Mesodermal cell (in vitro differentiated cells): Measurements from ENCODE around the gene FBXO44.

Experiments used
- H3K27ac ChIP-seq: 2 replicates; pipeline ENCODE4 v1.7.0; 2013; ENCODE audit warnings: mild to moderate bottlenecking, low read depth, low read length, moderate library complexity; ENCODE audit not compliant: severe bottlenecking
- H3K36me3 ChIP-seq: 2 replicates; pipeline ENCODE4 v1.7.1; 2013; ENCODE audit warnings: mild to moderate bottlenecking, low read length, moderate library complexity; ENCODE audit not compliant: control insufficient read depth, insufficient read depth
- H3K4me1 ChIP-seq: one replicate; pipeline ENCODE4 v1.7.1; 2013; ENCODE audit warnings: mild to moderate bottlenecking, low read length; ENCODE audit not compliant: insufficient read depth, control insufficient read depth, poor library complexity, severe bottlenecking
- H3K4me3 ChIP-seq: 2 replicates; pipeline ENCODE4 v1.7.0; 2013; ENCODE audit warnings: low read length, control low read depth, mild to moderate bottlenecking; ENCODE audit not compliant: insufficient read depth, poor library complexity, severe bottlenecking; ENCODE audit errors: extremely low read depth
- H3K9me3 ChIP-seq: 2 replicates; pipeline ENCODE4 v1.7.1; 2013; ENCODE audit warnings: mild to moderate bottlenecking, low read length, moderate library complexity; ENCODE audit not compliant: control insufficient read depth
- WGBS, 2 experiments: methylation state at CpG; one replicate each; pipeline ENCODE4 v1.1.5; 2013; ENCODE audit warnings: missing lambda C conversion rate in 2 of 2; ENCODE audit not compliant: insufficient coverage in 2 of 2; 5-methylcytosine and 5-hydroxymethylcytosine counted together

The FBXO44 gene

DNA sequence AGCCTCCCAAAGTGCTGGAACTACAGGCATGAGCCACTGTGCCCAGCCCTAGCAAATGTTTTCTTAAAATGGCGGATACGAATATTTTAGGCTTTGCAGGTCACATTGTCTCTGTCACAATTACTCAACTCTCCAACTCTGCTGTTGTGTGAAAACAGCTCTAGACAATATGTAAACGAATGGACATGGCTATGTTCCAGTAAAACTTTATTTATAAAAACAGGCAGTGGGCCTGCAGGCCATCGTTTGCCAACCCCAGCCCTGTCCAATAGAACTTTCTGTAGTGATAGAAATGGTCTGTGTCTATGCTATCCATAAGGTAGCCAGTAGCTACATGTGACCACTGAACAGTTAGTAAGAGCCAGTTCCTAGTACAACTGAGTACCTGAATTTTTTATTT is 5.1 kb downstream of the FBXO44 start:
- 88 to 100% methylated on average over 1 to 2 of the region's 4 CpGs for WGBS, 2 experiments

DNA sequence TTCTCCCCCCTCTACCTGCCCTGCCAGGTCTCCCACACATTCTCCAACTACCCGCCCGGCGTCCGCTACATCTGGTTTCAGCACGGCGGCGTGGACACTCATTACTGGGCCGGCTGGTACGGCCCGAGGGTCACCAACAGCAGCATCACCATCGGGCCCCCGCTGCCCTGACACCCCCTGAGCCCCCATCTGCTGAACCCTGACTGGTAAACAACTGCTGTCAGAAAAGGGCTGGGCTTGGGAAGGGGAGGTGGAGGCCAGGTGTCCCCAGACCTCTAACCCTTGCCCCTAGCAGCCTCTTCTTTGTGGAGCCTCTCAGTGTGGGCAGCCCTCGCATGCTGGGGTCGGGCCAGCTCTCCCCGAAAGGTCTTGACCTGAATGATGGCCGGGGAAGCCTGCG is 6.4 kb downstream of the FBXO44 start:
- Histone ChIP-seq H3K4me3 (no peak overlapping the region), H3K9me3 (no peaks in the 10 kb centered on the region), H3K36me3 (peaks cover 6% of the 10 kb centered on the region), H3K4me1 (no peaks in the 10 kb centered on the region), H3K27ac (no peak overlapping the region)
- 94 to 95% methylated on average over 8 to 17 of the region's 17 CpGs for WGBS, 2 experiments

More for the DNA sequence above, 5.1 kb downstream of the FBXO44 start:
- H3K27ac ChIP-seq: no peak overlapping the region
- H3K4me1 ChIP-seq: no peaks in the 10 kb centered on the region
- H3K4me3 ChIP-seq: no peak overlapping the region
- H3K36me3 ChIP-seq: peaks cover 6% of the 10 kb centered on the region
- no peaks in the 10 kb centered on the region for H3K9me3 ChIP-seq

DNA sequence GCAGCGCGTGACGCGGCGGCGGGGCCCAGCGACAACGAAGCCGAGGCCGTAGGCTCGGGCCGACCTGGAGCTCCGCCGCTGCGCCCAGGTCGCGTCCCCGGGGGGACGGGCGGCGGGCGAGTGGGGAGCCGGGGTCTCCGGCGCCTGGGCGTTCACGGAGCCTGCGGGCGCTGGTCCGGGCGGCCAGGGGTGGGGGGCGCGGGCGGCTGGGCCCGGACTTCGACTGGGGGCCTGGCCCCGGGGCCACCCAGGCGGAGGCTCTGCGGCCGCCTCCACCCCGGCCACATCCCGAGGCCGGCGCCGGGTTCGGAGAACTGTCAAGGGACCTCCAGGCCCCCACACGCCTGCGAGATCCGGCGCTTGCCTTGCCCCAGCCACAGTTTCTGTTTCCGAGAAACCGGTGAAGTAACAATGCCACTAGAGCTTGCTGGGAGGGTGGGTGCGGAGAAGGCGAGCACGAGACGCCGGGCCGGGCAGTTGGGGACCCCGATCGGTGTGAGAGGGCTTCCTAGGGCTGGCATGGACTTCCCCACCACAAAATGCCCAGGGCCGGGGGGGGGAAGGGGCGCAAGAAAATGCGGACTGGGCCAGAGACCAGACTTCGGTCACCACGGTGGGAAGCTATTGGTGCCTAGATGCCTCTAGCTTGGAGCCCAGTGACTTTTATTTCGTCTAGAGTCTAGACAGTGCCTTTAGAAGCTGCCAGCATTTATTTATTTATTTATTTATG is 9.8 kb downstream of the FBXO44 start:
- H3K36me3 ChIP-seq: no peaks in the 10 kb centered on the region
- H3K9me3 ChIP-seq: no peaks in the 10 kb centered on the region
- H3K4me1 ChIP-seq: no peaks in the 10 kb centered on the region
- 4 to 6% methylated on average over 57 of the region's 66 CpGs for WGBS, 2 experiments
- no peak overlapping the region for H3K27ac ChIP-seq
- peak overlapping the region; percentile 36 for H3K4me3 ChIP-seq

DNA sequence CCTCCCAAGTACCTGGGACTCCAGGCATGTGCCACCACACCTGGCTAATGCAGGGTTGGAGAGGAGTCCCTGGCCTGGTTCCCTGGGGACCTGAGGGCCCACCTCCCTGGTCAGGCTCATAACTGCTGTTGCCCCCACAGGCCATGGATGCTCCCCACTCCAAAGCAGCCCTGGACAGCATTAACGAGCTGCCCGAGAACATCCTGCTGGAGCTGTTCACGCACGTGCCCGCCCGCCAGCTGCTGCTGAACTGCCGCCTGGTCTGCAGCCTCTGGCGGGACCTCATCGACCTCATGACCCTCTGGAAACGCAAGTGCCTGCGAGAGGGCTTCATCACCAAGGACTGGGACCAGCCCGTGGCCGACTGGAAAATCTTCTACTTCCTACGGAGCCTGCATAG is 13.8 kb downstream of the FBXO44 start:
- H3K9me3 ChIP-seq: no peaks in the 10 kb centered on the region
- H3K4me1 ChIP-seq: no peaks in the 10 kb centered on the region
- WGBS, 2 experiments: 92 to 94% methylated on average over 10 to 14 of the region's 14 CpGs
- peaks cover 13% of the 10 kb centered on the region for H3K36me3 ChIP-seq
- H3K27ac ChIP-seq: peak overlapping the region; percentile 36
- no peak overlapping the region for H3K4me3 ChIP-seq

DNA sequence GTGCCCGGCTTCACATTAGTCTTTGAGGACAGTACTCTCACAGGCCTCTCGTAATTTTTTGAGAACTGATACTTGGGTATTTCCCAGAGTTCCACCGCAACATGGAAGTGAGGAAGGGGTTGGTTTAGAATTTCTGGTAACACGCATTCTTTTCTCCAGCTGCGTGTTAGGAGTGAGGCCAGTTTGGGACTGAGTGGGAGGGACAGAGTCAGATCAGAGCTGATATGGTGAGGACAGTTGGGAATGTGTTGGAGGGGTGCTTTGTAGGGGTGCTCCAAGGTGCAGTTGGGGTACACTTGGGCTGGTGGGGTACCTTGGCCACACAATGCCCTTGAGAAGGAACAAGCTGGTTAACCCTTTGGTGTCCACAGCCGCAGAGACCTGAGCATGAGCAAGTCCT is 16.1 kb downstream of the FBXO44 start:
- WGBS, 2 experiments: 86 to 90% methylated on average over 5 of the region's 6 CpGs
- Histone ChIP-seq H3K27ac (no peak overlapping the region), H3K4me3 (no peak overlapping the region), H3K4me1 (no peaks in the 10 kb centered on the region), H3K36me3 (peaks cover 29% of the 10 kb centered on the region), H3K9me3 (no peaks in the 10 kb centered on the region)

DNA sequence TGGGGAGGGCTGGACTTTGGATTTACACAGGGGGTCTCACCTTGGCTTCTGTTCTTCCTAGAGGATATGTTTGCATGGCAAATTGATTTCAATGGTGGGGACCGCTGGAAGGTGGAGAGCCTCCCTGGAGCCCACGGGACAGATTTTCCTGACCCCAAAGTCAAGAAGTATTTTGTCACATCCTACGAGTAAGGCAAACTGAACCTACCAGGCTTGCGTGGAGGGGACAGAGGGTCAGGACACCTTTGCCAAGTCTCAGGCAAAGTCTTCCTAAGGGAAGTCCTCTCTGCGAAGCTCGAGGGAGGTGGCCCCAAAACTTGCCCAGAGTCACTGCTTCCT is 16.5 kb downstream of the FBXO44 start:
- no peak overlapping the region for H3K4me3 ChIP-seq
- H3K9me3 ChIP-seq: no peaks in the 10 kb centered on the region
- 86 to 97% methylated on average over 5 to 6 of the region's 6 CpGs for WGBS, 2 experiments
- H3K27ac ChIP-seq: no peak overlapping the region
- H3K36me3 ChIP-seq: peaks cover 33% of the 10 kb centered on the region
- no peaks in the 10 kb centered on the region for H3K4me1 ChIP-seq

DNA sequence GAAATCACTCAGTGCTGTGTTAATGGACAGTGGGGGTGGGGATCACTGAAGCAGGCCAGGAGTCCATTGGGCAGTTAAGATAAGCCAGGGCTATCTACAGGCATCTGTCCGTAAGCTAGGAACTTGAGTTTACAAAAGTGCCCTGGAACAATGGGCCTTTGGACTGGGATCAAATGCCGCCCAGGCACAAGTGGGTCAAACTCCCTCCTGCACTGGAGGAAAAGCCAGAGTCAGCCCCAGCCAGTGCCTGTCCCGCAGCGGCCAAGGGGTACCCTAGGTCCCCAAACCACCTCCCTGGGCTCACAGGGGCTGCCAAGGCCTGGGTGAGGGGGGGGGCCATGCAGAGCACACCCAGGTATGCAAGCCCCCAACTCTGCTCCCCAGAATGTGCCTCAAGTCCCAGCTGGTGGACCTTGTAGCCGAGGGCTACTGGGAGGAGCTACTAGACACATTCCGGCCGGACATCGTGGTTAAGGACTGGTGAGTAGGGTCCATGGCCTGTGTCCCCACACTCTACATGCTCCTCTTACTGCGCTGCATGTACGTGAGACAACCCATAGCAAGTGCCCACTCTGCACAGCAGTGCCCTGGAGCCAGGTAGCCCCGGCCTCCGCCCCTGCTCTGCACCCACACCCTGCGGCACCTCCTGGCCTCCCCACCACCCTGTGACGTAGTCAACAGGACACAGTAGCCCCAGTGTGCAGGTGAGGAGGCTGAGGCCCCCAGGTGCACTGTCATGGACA is 17.0 kb downstream of the FBXO44 start:
- Histone ChIP-seq H3K9me3 (no peaks in the 10 kb centered on the region), H3K4me3 (no peak overlapping the region), H3K4me1 (no peaks in the 10 kb centered on the region), H3K27ac (no peak overlapping the region), H3K36me3 (peaks cover 38% of the 10 kb centered on the region)
- 89 to 98% methylated on average over 9 to 12 of the region's 14 CpGs for WGBS, 2 experiments

DNA sequence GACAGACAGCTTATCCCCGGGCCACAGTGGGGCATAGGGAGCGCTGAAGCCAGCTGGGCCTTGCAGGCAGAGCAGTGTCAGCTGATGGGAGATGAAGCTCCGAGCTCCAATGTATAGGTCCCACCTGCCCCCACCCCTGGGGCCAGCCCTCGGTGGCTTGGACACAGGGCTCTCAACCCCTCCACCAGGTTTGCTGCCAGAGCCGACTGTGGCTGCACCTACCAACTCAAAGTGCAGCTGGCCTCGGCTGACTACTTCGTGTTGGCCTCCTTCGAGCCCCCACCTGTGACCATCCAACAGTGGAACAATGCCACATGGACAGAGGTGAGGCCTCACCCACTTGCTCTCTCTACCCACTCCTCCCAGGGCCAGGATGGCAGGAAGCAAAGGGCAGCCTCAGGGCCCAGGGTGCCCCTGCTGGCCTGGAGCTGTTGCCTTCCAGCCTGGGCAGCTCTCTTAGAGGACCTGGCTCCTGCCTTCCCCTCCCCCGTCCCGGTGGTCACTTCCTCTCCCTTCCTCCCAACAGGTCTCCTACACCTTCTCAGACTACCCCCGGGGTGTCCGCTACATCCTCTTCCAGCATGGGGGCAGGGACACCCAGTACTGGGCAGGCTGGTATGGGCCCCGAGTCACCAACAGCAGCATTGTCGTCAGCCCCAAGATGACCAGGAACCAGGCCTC is 18.6 kb downstream of the FBXO44 start:
- Histone ChIP-seq H3K36me3 (peaks cover 51% of the 10 kb centered on the region), H3K27ac (no peak overlapping the region), H3K9me3 (no peaks in the 10 kb centered on the region), H3K4me3 (no peak overlapping the region), H3K4me1 (no peaks in the 10 kb centered on the region)
- 95 to 98% methylated on average over 11 to 14 of the region's 14 CpGs for WGBS, 2 experiments

DNA sequence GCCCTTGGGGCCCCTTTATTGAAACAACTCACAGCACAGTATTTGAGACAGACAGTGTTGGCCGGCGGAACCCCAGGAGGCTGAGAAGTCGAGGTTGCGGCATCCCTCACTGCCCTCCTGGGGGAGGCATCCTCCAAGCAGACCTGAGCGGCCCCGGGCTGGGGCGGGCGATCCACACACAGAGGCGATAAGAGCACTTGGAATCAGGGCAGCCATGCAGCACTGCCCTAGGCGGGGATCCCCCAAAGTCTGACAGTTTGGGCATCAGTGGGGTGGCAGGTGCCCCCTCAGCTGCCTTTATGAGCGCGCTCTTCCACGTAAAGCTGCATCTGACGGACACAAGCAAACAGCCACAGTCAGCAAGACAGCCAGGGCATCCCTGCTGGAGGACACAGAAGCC is 19.8 kb downstream of the FBXO44 start:
- Histone ChIP-seq H3K9me3 (no peaks in the 10 kb centered on the region), H3K4me1 (no peaks in the 10 kb centered on the region), H3K36me3 (peaks cover 58% of the 10 kb centered on the region), H3K27ac (no peak overlapping the region), H3K4me3 (no peak overlapping the region)
- 96 to 98% methylated on average over 13 to 14 of the region's 14 CpGs for WGBS, 2 experiments

DNA sequence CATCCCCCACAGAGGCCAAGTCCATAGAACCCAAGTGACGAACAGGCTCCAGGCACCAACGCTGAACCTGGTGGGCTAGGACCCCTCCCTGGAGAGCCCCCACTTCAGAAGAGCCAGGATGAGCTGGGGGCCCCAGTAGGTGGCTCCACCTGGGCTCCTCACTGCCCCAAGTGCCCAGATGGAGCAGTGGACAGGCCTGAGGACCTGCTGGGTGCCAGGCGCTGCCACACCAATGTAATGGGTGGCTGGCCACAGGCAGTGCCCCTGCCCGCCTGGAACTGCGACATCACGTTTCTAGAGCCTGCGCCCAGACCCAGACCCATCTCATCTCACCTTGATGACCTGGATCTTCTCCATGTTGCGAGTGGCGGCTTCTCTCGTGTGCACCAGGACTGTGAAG is 20.6 kb downstream of the FBXO44 start:
- H3K9me3 ChIP-seq: no peaks in the 10 kb centered on the region
- 93 to 96% methylated on average over 5 to 7 of the region's 10 CpGs for WGBS, 2 experiments
- no peaks in the 10 kb centered on the region for H3K4me1 ChIP-seq
- H3K36me3 ChIP-seq: peaks cover 58% of the 10 kb centered on the region
- H3K4me3 ChIP-seq: no peak overlapping the region
- H3K27ac ChIP-seq: no peak overlapping the region
